Gastrocnemius medialis (tissue), 4 donors: ENCODE data around the gene RYR2.

Experiments used
- CTCF ChIP-seq, 5 experiments: fragments of 450-650 bp in 3 of 5; fragments of 200-600 bp in 2 of 5; sonication (generic) in 2 of 5; IDR thresholded peaks in 4 of 5; conservative IDR thresholded peaks in 1 of 5; 1 replicate in 4 of 5; 2 replicates in 1 of 5; pipeline ENCODE4 v1.5.1; 2016 to 2019; ENCODE audit warnings: antibody characterized with exemption in 5 of 5, mild to moderate bottlenecking in 3 of 5, moderate library complexity in 3 of 5
- POLR2A ChIP-seq, 2 donors: fragments of 450-650 bp; IDR thresholded peaks; one replicate each; pipeline ENCODE4 v1.6.1; 2017; ENCODE audit warnings: antibody characterized with exemption in 2 of 2, mild to moderate bottlenecking in 2 of 2, moderate library complexity in 2 of 2

GRCh38 chr1:237201155-237201554 lies 159.2 kb downstream of the RYR2 start:
- TF ChIP-seq CTCF (IDR thresholded peaks at IDR 0.05 in 4 of 5, conservative IDR thresholded peaks at IDR 0.05 in 1 of 5) (no peak), POLR2A (IDR thresholded peaks at IDR 0.05) (no peak)
